Measurements from ENCODE around the gene SMIM43.
"Not testable (repeated sequence)": the region's sequence is repeated elsewhere in the genome, so short reads cannot be mapped to it uniquely, and the experiment has no call there.

Gene SMIM43

DNA sequence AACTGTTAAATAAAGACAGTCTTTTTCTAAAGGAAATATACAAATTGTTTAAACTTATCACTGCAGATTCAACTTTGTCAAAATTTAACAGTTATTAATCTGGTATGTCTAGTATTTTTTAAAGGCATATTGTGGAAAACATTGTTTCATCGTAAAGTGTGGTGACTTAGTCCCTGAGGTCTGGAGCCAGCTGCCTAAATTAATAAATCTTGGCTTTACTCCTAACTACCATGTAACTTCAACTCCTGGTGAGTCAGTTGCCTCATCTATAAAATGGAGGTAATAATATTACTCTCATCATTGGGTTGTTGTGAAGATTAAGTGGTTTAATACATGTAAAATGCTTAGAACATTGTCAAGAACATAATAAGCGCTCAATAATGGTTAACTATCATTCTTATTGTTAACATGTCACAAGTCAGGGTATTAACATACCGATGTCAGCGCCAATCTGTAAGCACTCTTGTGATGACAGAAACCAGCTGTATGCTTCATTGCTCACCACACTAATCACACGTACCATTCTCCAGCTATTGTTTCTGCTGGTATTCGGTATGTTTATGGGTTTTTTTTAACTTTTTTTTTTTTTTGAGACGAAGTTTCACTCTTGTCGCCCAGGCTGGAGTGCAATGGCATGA is 14.1 kb upstream of the SMIM43 start:
- DNase-seq, result no peak

DNA sequence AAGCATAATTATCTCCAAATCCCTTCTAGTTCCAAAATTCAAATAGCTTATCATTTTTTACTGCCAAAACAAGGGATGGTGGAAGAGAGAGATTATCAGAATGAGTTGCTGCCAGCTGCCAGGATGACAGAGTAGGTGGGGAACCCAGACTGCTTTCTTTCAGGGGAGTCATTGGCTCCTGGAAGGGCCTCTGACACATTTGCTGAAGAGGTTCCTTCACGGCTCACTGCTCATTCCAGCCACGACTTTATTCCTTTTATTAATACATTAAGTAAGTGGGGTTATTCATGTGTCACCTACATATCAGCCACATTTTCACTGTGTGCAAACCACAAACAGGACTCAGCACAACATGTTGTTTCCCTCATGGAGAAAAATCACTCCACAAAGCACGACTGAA is 12.7 kb upstream of the SMIM43 start:
- DNase-seq, result no peak

DNA sequence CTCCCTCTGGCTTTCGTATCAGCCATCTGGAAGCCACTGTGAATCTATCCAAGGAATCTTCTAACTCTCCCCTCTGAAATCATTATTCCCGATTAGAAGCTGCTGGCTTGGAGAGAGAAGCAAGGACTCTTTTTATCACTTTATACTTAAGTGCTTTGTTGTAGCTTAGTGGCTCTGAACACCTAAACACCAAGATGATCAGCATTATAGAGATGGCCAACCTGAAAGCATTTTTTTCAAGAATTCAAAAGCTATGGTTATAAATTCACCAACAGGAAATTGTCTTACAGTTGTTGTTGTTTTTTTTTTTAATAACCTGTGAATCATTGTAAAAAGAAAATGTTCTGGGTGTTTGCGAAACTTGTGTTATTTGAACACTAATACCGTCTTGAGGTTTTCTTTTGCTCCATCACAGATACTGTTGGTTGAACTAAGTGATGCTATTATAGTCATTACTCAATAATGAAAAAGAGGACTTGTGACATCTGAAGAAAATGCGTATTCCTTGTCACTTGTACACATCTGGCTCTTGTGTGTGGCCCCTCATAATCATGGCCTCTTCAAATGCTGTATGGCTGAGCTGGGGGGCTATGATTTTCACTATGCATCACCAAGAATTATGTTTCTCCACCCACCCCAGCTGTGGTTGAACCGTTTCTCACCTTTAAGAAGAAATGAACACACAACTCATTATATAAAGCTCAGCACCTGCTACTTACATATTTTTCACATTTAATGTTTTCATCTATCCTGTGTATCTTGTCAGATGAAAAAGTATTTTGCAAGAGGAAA is 11.8 kb upstream of the SMIM43 start:
- DNase-seq, result no peak

DNA sequence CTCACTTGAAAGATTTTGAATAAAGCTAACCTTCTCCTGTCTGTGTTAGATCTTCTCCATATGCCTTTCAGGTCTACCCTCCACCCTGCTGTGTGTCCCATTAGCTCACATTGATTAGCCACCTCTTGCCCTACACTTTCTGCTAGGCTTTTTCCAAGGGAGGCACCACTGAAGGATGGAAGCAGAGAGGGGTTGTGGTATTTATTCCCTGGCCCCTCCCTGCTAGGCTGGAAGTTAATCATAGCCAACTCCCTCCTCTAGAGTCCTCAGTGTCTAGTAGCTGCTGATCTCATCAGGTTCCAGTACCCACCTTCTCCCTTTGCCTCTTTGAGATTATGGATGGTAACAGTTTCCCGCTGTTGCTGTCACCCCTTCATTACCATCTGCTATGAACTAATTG is 8.9 kb upstream of the SMIM43 start:
- DNase-seq, result no peak

DNA sequence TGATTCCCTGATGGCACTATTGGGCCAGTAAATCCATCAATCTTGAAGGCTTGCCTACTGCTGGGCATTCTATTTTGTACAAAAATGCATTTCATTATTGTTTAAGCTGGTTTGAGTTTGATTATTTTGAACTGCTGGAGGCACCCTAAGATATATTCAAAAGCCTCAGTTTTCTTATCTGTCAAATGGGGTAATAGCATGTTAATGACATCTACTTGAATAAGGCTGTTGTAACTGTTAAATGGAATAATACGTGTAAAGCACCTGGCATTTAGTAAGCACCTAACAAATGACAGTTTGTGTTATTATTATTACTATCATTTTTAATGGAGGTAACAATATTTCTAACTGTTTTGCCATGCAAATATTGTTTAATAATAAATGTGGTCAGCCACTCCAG is 6.9 kb upstream of the SMIM43 start:
- no peak for DNase-seq

DNA sequence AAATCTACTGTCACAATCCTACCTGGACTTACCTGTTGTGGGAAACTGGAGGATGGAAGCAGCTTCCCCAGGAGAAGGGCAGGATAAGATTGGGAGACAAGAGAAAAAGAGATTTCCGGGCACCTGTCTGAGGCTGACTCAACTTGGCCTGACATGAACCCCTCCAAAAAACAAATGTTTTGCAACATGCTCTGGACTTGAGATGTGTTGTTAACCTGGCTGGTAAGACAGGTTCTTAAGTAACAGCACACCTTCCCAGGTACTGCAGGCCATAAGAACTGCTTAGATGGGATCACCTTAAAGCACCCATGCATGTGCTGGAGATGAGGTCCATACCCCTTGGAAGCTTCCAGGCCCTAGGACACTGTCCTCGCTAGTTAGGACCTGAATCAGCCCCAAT is 4.4 kb upstream of the SMIM43 start:
- DNase-seq, result no peak

DNA sequence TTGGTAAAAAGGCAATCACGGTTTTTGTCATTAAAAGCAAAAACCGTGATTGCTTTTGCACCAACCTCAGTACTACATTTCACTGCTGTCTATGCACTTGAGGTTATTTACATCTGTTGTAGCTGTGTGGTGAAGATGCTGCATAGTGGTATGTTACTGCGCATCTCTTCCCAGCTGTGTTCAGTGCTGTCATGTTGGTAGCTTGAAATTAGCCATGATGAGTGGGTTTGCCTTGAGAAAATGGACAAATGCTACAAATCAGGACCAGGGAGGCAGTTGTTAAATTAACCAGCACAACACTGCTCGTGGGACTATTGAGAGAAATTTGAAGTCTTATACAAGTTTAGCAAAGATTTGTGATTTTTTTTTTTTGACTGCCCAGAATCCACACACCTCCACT is 2.2 kb upstream of the SMIM43 start:
- no peak for DNase-seq

DNA sequence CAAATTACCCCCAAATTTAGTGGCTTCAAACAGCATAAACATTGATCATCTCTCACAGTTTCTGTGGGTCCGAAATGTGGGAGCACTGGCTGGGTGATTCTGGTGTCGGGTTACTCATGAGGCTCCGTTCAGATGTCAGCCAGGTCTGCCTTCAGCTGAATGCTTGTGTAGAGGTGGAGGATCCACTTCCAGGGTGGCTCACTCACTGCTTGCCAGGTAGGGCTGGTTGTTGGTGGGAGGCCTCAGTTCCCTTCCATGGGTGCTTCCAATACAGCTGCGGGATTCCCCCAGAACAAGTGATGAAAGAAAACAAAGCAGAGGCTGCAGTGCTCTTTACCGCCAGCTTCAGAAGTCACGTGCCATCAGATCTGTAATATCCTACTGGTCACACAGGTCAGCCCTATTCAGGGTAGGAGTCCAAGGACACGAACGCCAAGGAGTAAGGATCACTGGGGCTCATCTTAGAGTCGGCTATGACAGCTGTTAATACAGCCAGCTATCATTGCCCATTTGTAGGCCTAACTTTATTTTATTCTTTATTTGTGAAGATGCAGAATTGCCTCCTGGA is 1.1 kb upstream of the SMIM43 start:
- no peak for DNase-seq

DNA sequence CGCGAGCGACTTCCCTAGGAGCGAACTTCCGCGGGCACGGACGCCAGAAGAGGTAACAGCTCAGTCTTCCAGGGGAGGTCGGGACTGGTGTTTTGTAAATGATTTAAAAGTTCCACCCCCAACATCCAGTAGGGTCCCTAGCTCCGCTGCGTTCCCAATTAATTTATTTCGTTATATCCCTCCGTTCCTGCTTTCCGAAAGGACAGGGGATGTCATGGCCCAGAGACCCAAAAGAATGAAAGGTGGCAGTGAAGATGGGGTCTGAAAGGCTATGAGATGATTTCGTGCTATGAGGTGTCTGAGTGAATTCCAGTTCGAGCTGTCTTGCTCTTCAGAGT is 373 bp upstream of the SMIM43 start:
- DNase-seq, result no peak

DNA sequence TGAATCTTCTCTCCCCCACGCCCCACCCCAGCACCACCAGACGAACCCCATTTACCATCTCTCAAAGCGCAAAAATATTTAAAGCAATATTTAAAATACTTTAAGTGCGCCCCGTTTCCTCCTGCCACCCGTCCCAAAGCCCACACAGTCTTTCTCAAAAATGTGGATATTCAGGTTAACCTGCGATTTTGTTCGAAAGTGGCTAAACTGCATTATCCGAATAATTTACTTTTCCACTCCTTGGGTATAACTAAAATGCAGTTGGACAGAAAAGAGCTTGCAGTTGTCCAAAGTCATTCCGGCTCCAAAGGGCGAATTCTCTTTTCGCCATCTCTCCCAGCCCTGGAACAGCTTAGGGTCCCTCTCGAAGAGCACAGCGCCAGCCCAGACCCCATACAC is 662 bp downstream of the SMIM43 start:
- DNase-seq, result no peak

DNA sequence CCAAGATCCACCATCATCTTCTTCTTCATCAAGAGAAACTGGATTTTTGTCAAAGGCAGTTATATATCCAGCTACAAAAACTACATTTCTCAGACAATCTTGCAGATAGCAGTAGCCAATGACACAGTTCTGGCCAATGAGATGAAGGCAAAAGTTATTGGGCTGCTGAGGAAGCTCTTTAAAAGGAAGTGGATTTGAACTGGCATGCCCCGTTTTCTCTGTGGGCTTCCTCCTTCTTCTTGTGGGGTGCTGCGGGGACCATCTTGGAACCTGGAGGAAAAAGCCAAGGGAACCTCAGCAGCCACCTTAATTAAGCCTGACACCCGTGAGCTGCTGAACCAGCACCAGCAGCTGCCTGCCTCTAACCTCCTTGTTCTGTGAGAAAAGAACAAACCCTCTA is 4.8 kb downstream of the SMIM43 start:
- no peak for DNase-seq

DNA sequence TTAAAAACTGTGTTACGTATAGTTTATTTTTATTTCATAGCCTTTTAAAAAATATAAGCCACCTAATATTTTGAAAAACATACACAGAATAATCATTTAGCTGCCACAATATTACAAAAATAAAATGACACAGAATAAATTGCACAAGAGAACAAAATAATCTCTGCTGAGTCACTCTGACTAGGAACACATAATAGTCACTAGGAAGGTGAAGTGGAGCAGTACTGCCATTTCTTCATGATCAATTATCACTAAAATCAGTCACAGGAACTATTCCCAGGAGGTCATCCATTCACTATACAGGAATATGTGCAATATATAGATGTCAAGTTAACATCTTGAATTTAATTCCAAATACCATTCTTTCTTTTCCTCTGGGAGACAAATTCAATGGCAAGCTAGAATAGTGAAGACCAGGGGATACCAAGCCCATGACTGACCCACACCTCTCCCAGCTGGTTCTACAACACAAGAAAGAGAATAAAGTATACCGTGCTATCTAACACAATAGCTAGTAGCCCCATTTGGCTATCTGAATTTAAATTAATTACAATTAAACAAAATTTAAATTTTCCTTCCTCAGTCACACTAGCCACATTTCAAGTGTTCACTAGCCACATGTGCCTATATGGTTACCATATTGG is 5.9 kb downstream of the SMIM43 start:
- no peak for DNase-seq

DNA sequence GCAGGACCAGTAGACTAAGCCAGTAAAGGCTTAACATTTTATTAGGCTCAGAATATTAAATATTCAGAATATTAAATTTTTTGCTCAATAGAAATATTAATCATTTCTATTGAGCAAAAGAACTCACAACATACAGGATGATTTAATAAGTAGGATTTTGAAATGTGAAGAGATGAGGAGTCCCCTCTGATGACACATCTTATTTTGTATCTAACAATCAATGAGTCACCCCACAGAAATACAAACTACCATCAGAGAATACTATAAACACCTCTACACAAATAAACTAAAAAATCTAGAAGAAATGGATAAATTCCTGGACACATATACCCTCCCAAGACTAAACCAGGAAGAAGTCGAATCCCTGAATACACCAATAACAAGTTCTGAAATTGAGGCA is 12.8 kb downstream of the SMIM43 start:
- not testable (repeated sequence) for DNase-seq

DNA sequence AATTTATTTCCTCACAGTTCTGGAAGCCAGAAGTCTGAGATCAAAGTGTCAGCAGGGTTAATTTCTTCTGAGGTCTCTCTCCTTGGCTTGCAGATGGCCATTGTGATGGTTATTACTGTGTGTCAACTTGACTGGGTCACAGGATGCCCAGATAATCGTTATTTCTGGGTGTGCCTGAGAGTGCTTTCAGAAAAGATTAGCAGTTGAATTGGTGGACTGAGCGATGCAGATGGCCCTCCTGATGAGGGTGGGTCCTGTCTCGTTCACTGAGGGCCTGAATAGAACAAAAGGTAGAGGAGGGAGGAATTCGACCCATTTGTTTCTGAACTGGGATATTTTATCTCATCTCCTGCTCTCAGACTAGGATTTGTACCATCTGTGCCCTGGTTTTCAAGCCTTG is 15.7 kb downstream of the SMIM43 start:
- DNase-seq, result no peak

DNA sequence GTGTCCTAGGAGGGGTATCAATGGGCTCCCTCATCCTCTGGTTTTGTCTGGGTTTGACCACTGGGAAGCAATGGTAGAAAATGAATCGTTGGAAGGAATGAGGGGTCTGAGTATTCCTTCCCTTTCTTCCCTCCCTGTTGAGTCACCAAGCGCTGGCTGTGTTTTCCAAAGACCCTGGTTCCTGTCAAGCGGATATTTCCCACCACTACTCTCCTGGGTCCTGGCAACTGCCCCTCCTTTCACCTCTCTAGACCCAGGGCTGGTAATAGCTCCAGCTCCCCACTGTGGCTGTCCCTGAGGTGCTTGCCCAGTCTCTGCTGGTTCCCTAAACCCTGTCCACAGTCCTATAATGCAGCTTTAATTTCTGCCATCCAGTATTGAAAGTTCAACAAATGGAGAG is 22.2 kb downstream of the SMIM43 start:
- no peak for DNase-seq

DNA sequence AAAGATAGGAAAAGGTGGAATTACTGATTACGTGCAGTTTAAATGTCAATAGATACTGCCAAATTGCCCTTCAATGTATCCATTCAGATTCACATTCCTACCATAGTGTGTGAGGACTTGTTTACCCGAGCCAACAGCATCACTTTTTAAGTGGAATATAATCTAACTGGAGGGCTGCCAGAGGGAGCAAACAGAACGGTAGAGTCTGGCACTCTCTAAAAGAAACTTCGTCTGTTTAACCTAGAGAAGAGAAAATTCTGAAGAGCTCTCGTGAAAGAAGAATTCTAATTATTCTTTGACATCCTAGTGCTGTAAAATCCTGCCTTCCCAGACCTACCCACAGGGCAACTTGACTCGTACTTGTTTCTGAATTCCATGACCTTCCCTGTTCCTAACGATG is 23.2 kb downstream of the SMIM43 start:
- DNase-seq, result no peak

DNA sequence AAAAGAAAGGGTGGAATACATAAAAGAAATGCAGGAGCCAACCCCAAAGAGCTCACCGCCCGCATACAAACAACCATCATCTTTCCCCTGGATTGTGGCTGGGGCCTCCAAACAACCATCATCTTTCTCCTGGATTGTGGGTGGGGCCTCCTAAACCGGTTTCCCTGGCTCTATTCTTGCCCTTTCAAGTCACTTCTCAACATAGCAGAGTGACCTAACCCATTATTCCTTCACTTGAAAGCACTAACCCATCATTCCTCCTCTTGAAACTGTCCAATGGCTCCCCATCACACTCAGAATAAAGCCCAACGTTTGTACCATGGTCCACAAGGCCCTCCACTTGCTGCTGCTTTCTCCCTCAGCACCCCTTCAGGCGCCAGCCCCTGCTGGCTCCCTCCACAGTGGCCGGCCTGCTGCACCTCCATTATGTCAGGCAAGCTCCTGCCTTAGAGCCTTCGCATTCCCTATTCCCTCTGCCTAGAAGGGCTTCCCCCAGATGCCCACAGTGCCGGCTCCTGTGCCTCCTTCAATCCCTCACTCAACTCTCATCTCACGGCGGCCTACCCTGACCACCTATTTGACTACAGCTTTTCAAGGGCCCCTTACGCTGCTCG is 24.1 kb downstream of the SMIM43 start:
- no peak for DNase-seq

DNA sequence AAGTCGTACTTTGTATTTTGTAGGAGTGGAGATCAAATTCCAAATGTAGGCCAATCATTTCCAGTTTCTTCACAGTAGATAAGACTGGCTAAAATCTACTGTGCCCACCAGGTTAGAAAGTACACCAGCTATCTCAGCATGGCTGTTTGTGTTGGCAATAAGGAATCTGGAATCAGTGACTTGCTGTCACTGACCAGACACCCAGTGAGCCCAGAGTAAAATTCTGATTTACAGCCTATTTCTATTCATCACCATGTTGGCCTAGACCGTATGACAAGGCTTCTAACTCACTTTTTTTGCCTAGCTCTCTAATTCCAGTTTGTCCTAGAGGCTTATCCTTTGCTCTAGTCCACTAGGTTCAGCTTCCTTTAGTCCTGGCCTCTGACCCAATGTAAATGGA is 25.4 kb downstream of the SMIM43 start:
- no peak for DNase-seq

DNA sequence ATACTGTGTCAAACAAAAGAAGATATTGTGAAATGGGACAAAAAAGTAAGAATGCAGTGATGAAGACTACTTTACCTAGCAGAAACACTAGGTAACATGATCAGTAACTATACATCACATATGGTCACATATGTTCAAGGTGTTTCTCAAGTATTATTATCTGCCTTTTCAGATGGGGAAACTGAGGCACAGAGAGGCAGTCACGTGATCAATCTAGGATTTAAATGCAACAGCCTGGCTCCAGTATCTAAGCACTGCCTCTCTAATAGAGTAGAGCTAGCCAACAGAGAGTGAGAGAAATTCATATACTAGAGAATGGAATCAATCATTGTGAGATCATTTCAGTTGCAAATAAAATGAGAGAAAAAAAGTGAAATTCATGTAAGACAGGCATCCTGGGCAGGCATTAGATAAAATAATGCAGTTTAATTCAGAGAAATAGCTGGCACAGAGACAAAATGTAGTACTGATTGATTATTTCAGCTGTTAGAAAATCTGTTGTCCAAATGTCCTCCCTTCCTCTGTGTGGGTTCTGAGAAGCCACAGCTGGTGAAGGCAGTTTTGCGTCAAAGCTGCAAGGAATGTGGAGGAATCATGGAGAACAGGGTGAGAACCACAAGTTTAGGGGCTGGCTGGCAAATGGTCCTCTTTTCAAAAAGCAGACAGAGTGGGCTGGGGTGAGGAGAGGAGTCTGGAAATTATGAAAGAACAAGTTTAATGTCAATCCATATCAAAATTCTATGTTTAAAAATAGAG is 26.0 kb downstream of the SMIM43 start:
- no peak for DNase-seq

DNA sequence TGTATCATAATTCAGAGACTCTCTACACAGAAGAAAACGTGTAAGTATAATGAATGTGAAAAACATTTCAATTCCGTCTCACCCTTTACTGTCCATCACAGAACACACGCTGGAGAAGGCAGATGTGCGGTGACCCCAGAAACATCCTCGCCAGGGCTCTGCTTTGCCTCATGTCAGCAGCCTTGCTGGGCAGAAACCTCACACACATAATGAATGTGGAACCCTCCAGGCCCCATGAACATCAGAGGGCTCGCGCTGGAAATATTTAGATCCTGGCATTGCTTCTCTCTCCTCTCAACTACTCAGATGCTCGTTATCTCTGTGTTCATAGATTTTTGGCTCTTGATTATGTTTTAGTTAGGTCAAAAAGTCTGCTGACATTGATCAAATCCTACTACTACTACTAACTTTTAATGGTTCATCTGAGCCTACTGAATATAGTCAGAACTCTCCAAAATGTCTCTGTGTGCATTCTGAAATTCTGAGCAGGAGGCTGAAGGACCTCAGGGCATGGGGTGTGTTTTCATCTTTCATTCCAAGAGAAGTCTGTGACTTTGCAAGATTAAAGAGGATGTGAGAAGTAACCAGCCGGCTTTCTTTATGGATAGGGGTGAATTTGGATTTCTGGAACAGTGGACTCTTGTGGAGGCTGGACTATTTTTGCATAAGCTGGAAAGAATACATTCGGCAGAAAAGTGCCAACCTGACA is 27.0 kb downstream of the SMIM43 start:
- no peak for DNase-seq

DNA sequence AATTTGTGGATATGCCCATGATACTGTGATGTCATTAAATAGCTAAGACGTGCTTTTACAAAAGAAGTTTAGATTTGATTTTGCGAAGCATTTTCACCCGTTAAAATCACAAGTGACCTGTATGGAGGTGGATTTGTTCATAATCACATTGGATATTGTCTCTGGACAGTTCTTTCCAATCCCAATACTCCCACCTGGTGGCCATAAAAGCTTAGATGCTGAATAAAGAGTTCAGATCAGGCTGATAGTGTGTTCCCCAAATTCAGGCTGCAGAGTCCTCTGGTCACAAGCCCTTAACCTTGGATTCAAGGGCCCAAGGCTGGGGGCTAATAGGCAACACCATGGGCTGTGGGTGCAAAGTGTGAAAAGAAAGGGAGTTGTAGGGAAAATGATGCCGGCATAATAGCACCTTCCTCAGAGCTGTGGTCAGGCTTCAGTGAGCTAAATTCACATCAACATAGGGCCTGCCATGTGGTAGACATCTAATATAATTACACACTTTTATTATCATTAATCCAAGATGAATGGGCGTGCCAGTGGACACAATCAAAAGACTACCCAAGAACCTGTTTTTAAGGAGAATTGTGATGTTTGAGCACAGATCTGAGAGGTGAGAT is 28.1 kb downstream of the SMIM43 start:
- peak; percentile 74 for DNase-seq

DNA sequence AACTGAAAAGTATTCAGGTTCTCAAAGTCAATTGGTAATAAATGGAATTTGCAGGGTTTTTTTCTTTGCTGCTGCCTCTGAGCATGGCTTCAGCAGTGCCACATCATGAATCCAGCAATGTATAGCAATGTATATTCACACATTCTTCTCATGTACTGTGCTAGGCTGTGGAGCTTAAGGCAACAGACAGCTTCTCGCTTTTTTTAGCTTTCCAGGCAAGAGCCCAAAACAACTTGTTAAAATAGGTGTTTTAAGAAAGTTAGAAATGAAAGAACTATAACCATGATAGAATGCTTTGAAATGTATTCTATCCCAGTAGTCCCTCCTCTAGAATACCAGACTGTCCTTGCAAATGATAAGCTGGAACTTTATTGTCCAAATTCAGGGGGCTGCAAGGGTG is 30.4 kb downstream of the SMIM43 start:
- no peak for DNase-seq
